A549 (cell line): ENCODE results near the gene RASSF9. TPM values are rescaled to one million over a fixed set of nuclear protein-coding genes. Genes with fewer than 3 reads are reported as not detected.

Experiments used
- ATAC-seq, 2 experiments: fragments of 200-7000 bp in 1 of 2; fragments of >200 bp in 1 of 2; cut with Nextera tagmentation in 1 of 2; cut with Tn5 transposase in 1 of 2; 3 replicates each; pipeline versions ENCODE4 v1.8.0 to v1.9.1; 2018 to 2020; ENCODE audit warnings: mild to moderate bottlenecking in 1 of 2, moderate library complexity in 1 of 2
- CTCF ChIA-PET: fragments of 300-600 bp; sonication (Branson Sonifier 250); formaldehyde crosslinking; extraction: SDS; loops from one replicate; lab custom pipeline; 2021; ENCODE audit warnings: antibody characterized with exemption, inconsistent platforms; lab: Yijun Ruan, JAX
- POLR2A ChIA-PET: fragments of 350-600 bp; formaldehyde crosslinking; extraction: SDS; loops from one replicate; lab custom pipeline; 2021; ENCODE audit warnings: antibody characterized with exemption, inconsistent platforms; lab: Yijun Ruan, JAX
- DNase-seq, 2 experiments: peaks; one replicate each; pipeline versions ENCODE4 v3.0.0 to v3.0.0-alpha.2; 2011 to 2016; ENCODE audit warnings: low read depth in 1 of 2, low spot score in 1 of 2
- FAIRE-seq: peaks from 2 replicates; lab custom pipeline; 2011; peaks lifted over from hg19 to GRCh38; lab: Jason Lieb, UNC
- H3K27ac ChIP-seq, 2 experiments: fragments of >200 bp; sonication (Bioruptor Twin); formaldehyde crosslinking; 3 replicates each; pipeline ENCODE4 v1.5.1; 2016 to 2017
- H3K4me1 ChIP-seq: fragments of >200 bp; sonication (Bioruptor Twin); formaldehyde crosslinking; 3 replicates; pipeline ENCODE4 v1.6.1; 2016
- H3K4me2 ChIP-seq: fragments of >200 bp; sonication (Bioruptor Twin); formaldehyde crosslinking; 3 replicates; pipeline ENCODE4 v1.6.1; 2016
- H3K4me3 ChIP-seq: fragments of >200 bp; sonication (Bioruptor Twin); formaldehyde crosslinking; 3 replicates; pipeline ENCODE4 v1.5.1; 2016
- H3K9me3 ChIP-seq: fragments of >200 bp; sonication (Bioruptor Twin); formaldehyde crosslinking; 3 replicates; pipeline ENCODE4 v1.6.1; 2016
- CBX2 ChIP-seq: fragments of 200-600 bp; sonication (generic); IDR thresholded peaks from 2 replicates; pipeline ENCODE4 v1.6.1; 2016; ENCODE audit warnings: low read depth, mild to moderate bottlenecking, borderline replicate concordance
- CEBPB ChIP-seq, 2 experiments: fragments of >200 bp in 1 of 2; sonication (Bioruptor Twin) in 1 of 2; formaldehyde crosslinking in 1 of 2; IDR thresholded peaks; 2 replicates each; pipeline ENCODE4 v1.6.1; 2012 to 2016
- CHD2 ChIP-seq: fragments of 150-350 bp; IDR thresholded peaks from 2 replicates; pipeline ENCODE4 v1.6.1; 2014; ENCODE audit warnings: low read length; ENCODE audit not compliant: partially characterized antibody
- CTCF ChIP-seq: fragments of >200 bp; sonication (Bioruptor Twin); formaldehyde crosslinking; IDR thresholded peaks from 3 replicates; pipeline ENCODE4 v1.5.1; 2016
- E2F6 ChIP-seq: IDR thresholded peaks from 2 replicates; pipeline ENCODE4 v1.6.1; 2012; ENCODE audit warnings: low read depth, borderline replicate concordance
- EHF ChIP-seq: fragments of 250-450 bp; sonication (Bioruptor Pico); IDR thresholded peaks from 2 replicates; pipeline ENCODE4 v1.5.0; 2020; ENCODE audit warnings: mild to moderate bottlenecking
- EHMT2 ChIP-seq: fragments of 200-600 bp; sonication (generic); IDR thresholded peaks from 2 replicates; pipeline ENCODE4 v1.6.1; 2016; ENCODE audit warnings: antibody characterized with exemption, low read depth, mild to moderate bottlenecking, moderate library complexity
- EP300 ChIP-seq, 2 experiments: fragments of >200 bp; sonication (Bioruptor Twin); formaldehyde crosslinking; IDR thresholded peaks; 2 replicates in 1 of 2; 3 replicates in 1 of 2; pipeline ENCODE4 v1.6.1; 2016 to 2017
- FOXS1 ChIP-seq: fragments of 250-450 bp; sonication (Bioruptor Pico); IDR thresholded peaks from 2 replicates; pipeline ENCODE4 v1.5.0; 2020; ENCODE audit warnings: mild to moderate bottlenecking, moderate library complexity
- GATA3 ChIP-seq: IDR thresholded peaks from 2 replicates; pipeline ENCODE4 v1.6.1; 2012; ENCODE audit warnings: borderline replicate concordance
- HES2 ChIP-seq: fragments of >200 bp; sonication (Bioruptor Twin); formaldehyde crosslinking; IDR thresholded peaks from 2 replicates; pipeline ENCODE4 v1.6.1; 2016
- HOXB13 ChIP-seq: fragments of 250-450 bp; sonication (Bioruptor Pico); IDR thresholded peaks from 2 replicates; pipeline ENCODE4 v1.5.0; 2020; ENCODE audit warnings: low read depth, mild to moderate bottlenecking, moderate library complexity
- HOXB5 ChIP-seq: fragments of 250-450 bp; sonication (Bioruptor Pico); IDR thresholded peaks from 2 replicates; pipeline ENCODE4 v1.5.0; 2020; ENCODE audit warnings: mild to moderate bottlenecking, moderate library complexity
- JUN ChIP-seq, 2 experiments: fragments of >200 bp; sonication (Bioruptor Twin); formaldehyde crosslinking; IDR thresholded peaks; 2 replicates in 1 of 2; 3 replicates in 1 of 2; pipeline ENCODE4 v1.6.1; 2016 to 2017
- JUNB ChIP-seq: fragments of >200 bp; sonication (Bioruptor Twin); formaldehyde crosslinking; IDR thresholded peaks from 2 replicates; pipeline ENCODE4 v1.6.1; 2016
- KDM1A ChIP-seq: fragments of 200-600 bp; sonication (generic); IDR thresholded peaks from 2 replicates; pipeline ENCODE4 v1.6.1; 2016; ENCODE audit warnings: low read depth, mild to moderate bottlenecking
- KDM5A ChIP-seq: fragments of 200-600 bp; sonication (generic); IDR thresholded peaks from 2 replicates; pipeline ENCODE4 v1.6.1; 2016; ENCODE audit warnings: antibody characterized with exemption, mild to moderate bottlenecking
- MAFK ChIP-seq: fragments of 450-650 bp; IDR thresholded peaks from 2 replicates; pipeline ENCODE4 v1.6.1; 2014; ENCODE audit not compliant: partially characterized antibody
- MAX ChIP-seq: IDR thresholded peaks from 2 replicates; pipeline ENCODE4 v1.6.1; 2012
- MAZ ChIP-seq: fragments of 150-350 bp; IDR thresholded peaks from 2 replicates; pipeline ENCODE4 v1.6.1; 2014; ENCODE audit warnings: antibody characterized with exemption, low read depth, low read length, borderline replicate concordance
- MYC ChIP-seq: IDR thresholded peaks from 2 replicates; pipeline ENCODE4 v1.6.1; 2012; ENCODE audit warnings: mild to moderate bottlenecking, inconsistent platforms, low read length, improper control_type of control experiment, borderline replicate concordance
- NFE2L2 ChIP-seq: fragments of 150-350 bp; conservative IDR thresholded peaks from 2 replicates; pipeline ENCODE4 v1.6.1; 2014; ENCODE audit warnings: low read length
- PHF8 ChIP-seq: fragments of 200-600 bp; sonication (generic); IDR thresholded peaks from 2 replicates; pipeline ENCODE4 v1.6.1; 2016; ENCODE audit warnings: low read depth, mild to moderate bottlenecking, antibody characterized with exemption, moderate library complexity, borderline replicate concordance
- POLR2AphosphoS2 ChIP-seq: conservative IDR thresholded peaks from 2 replicates; pipeline ENCODE4 v1.6.1; 2012; ENCODE audit warnings: low read length, improper control_type of control experiment, inconsistent platforms
- RCOR1 ChIP-seq: fragments of 150-350 bp; IDR thresholded peaks from 2 replicates; pipeline ENCODE4 v1.6.1; 2014; ENCODE audit warnings: antibody characterized with exemption, low read length, low read depth
- RNF2 ChIP-seq: fragments of 200-600 bp; sonication (generic); IDR thresholded peaks from 2 replicates; pipeline ENCODE4 v1.6.1; 2016; ENCODE audit warnings: low read depth, mild to moderate bottlenecking, antibody characterized with exemption, moderate library complexity, borderline replicate concordance
- SMC3 ChIP-seq: fragments of >200 bp; sonication (Bioruptor Twin); formaldehyde crosslinking; IDR thresholded peaks from 3 replicates; pipeline ENCODE4 v1.6.1; 2018; ENCODE audit warnings: inconsistent platforms
- TFCP2L1 ChIP-seq: fragments of 250-450 bp; sonication (Bioruptor Pico); IDR thresholded peaks from 2 replicates; pipeline ENCODE4 v1.5.0; 2021; ENCODE audit warnings: mild to moderate bottlenecking
- ZFP36 ChIP-seq: fragments of 450-650 bp; IDR thresholded peaks from 2 replicates; pipeline ENCODE4 v1.6.1; 2014; ENCODE audit warnings: borderline replicate concordance; ENCODE audit not compliant: partially characterized antibody
- WGBS: methylation state at CpG from one replicate; pipeline ENCODE4 v1.1.6; 2017; ENCODE audit errors: missing lambda C conversion rate; 5-methylcytosine and 5-hydroxymethylcytosine counted together
- polyA minus RNA-seq: library from RNA; depleted of rRNA, polyadenylated mRNA; stranded (reverse); fragments of >200 nt; gene quantifications from 2 replicates; pipeline ENCODE4 v1.2.3, GENCODE V29; 2011; rRNA and poly(A)+ RNA removed
- polyA plus RNA-seq, 4 experiments: library from polyadenylated mRNA; depleted of rRNA in 3 of 4; stranded (reverse); fragments of >200 nt; fragmentation: RNase III in 1 of 4; extraction: RNeasy Plus Mini Kit Qiagen cat#74134 plus additional on column Dnase treatment in 1 of 4; gene quantifications; 2 replicates in 3 of 4; 3 replicates in 1 of 4; pipeline ENCODE4 v1.2.3, GENCODE V29; 2011 to 2017

The RASSF9 gene
- 4.6 and 5.6 TPM in 2 replicates for polyA plus RNA-seq (2011; rRNA removed)
- 0.16 and 0.30 TPM in 2 replicates for polyA plus RNA-seq (2012; cell fraction: cytosol; rRNA removed)
- 0.10 and 0.15 TPM in 2 replicates for polyA plus RNA-seq (2012; cell fraction: nucleus; rRNA removed)
- polyA plus RNA-seq (2017; fragmentation: RNase III; extraction: RNeasy Plus Mini Kit Qiagen cat#74134 plus additional on column Dnase treatment), result 0.52 to 0.98 TPM (median 0.91 TPM) in 3 replicates
- polyA minus RNA-seq, result 4.1 and 4.3 TPM in 2 replicates

- Histone ChIP-seq H3K4me2 (peak within 1 kb of the TSS; percentile 63), H3K9me3 (no peaks in the 10 kb centered on the region)
- CTCF ChIA-PET, result interaction anchor here (1.2 to 1.7 kb wide), 2 partner anchors 31 to 35 kb away, joined by 5 read pairs; no protein-coding TSS in a partner anchor
- TF ChIP-seq EP300 (IDR thresholded peaks at IDR 0.05) (peak in 1 of 2 experiments; percentile 24; a peak in 2 of 5 replicates), JUNB (0 out of 2 replicates have a peak, but pooled peaks have one; percentile 14), MAX (peak; percentile 37; the same call in 1 of the 2 replicates), PHF8 (no peak), ZFP36 (no peak), CEBPB (IDR thresholded peaks at IDR 0.05) (peak; percentile 82 to 88)
- TF ChIP-seq, all 56 proteins: peak for 4
- peak in 1 of 2 experiments; percentile 82 for DNase-seq
- POLR2A ChIA-PET, result no interaction called here
- Histone ChIP-seq H3K4me1 (peaks cover 23% of the 10 kb centered on the region), H3K27ac (peak within 1 kb of the TSS; percentile 73 to 79), H3K4me3 (peak within 1 kb of the TSS; percentile 42)
- no peak for FAIRE-seq
- peak; percentile 78 to 88 for ATAC-seq
- WGBS, result 13% methylated on average over 15 of the region's 15 CpGs
These were observed at the start of gene RASSF9 for GRCh38 chr12:85836197-85837090. RASSF9 (minus strand) TSS chr12:85836409; CDS start chr12:85836201, 208 bp downstream.

- CTCF ChIA-PET, result interaction anchor here (0.6 to 2.5 kb wide), 2 partner anchors 17 to 65 kb away, joined by 3 to 9 read pairs; no protein-coding TSS in a partner anchor
- POLR2A ChIA-PET, result no interaction called here
These were observed 47.6 kb upstream of the RASSF9 start for GRCh38 chr12:85883763-85884162.

GRCh38 chr12:85877459-85877858, 41.2 kb upstream of the RASSF9 start:
- Histone ChIP-seq H3K4me2 (no peak overlapping the region), H3K4me3 (no peak overlapping the region), H3K9me3 (no peaks in the 10 kb centered on the region), H3K27ac (no peak overlapping the region), H3K4me1 (no peaks in the 10 kb centered on the region)
- POLR2A ChIA-PET, result no interaction called here
- DNase-seq (no peak), FAIRE-seq (no peak), ATAC-seq (no peak)
- CTCF ChIA-PET, result interaction anchor here (1.1 kb wide), 1 partner anchor 10 kb away, joined by 3 read pairs; no protein-coding TSS in a partner anchor
- WGBS, result 44% methylated on average over 3 of the region's 3 CpGs
- no peak for TF ChIP-seq RCOR1
- no peak for TF ChIP-seq KDM1A
- no peak for TF ChIP-seq HES2
- TF ChIP-seq JUNB, result no peak
- no peak for TF ChIP-seq CHD2
- TF ChIP-seq CTCF, result no peak
- no peak for TF ChIP-seq E2F6
- no peak for TF ChIP-seq MYC
- TF ChIP-seq RNF2, result no peak
- TF ChIP-seq SMC3, result no peak
- no peak for TF ChIP-seq HOXB13 (CRISPR knock-in tag)
- TF ChIP-seq EP300 (IDR thresholded peaks at IDR 0.05), result no peak
- TF ChIP-seq FOXS1 (CRISPR knock-in tag), result no peak
- no peak for TF ChIP-seq NFE2L2
- no peak for TF ChIP-seq MAFK
- TF ChIP-seq EHF (CRISPR knock-in tag), result no peak
- TF ChIP-seq GATA3, result no peak
- no peak for TF ChIP-seq MAZ
- no peak for TF ChIP-seq HOXB5 (CRISPR knock-in tag)
- no peak for TF ChIP-seq JUN (IDR thresholded peaks at IDR 0.05)

More at GRCh38 chr12:85883763-85884162, 47.6 kb upstream of the RASSF9 start:
- no peak overlapping the region for H3K4me3 ChIP-seq
- TF ChIP-seq GATA3 (no peak), EHMT2 (no peak), KDM5A (no peak), CBX2 (no peak), HOXB5 (CRISPR knock-in tag) (no peak), TFCP2L1 (CRISPR knock-in tag) (no peak), HES2 (no peak), POLR2AphosphoS2 (no peak)
- no peak overlapping the region for H3K4me2 ChIP-seq
- FAIRE-seq, result peak; percentile 23
- no peaks in the 10 kb centered on the region for H3K9me3 ChIP-seq
- H3K27ac ChIP-seq, result no peak overlapping the region
- no peak for ATAC-seq
- no peak for DNase-seq
- no peaks in the 10 kb centered on the region for H3K4me1 ChIP-seq
